ENCODE results near the gene CD320. TPM values are rescaled to one million over a fixed set of nuclear protein-coding genes. Genes with fewer than 3 reads are reported as not detected.

The CD320 gene
- polyA plus RNA-seq, 1 donor from 2014 or later = 89.6 TPM

DNA sequence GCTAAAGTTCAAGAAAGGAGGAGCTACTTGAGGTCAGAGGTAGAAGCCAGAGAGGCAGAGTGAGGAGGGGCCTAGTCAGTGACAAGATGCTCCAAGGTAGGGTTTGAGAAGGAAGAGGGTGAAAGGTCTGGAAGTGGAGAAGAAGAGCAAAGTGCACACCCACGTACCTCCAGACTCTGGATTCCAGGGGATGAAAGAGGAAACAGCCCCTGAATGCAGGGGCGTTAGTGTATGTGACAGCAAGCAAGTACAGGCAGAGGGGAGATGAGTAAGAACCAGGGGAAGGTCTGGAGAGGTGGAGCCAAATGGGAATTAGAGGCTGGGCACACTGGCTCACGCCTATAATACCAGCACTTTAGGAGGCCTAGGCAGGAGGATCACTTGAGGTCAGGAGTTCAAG, 21.8 kb upstream of the CD320 start:
- Histone ChIP-seq H3K4me2 (ENCODE audit: low read length) (no peak overlapping the region), H3K9me2 (ENCODE audit: insufficient read depth, low read length) (no peaks in the 10 kb centered on the region), H3K9ac (ENCODE audit: low read length) (no peak overlapping the region), H3K4me3 (ENCODE audit: low read length) (no peak overlapping the region), H2AFZ (ENCODE audit: low read depth, low read length) (no peak overlapping the region), H3K36me3 (ENCODE audit: insufficient read depth, low read length) (no peaks in the 10 kb centered on the region), H3K9me3 (ENCODE audit: low read length) (no peaks in the 10 kb centered on the region), H3K27me3 (ENCODE audit: insufficient read depth, low read depth, low read length) (peaks cover 35% of the 10 kb centered on the region), H4K20me1 (ENCODE audit: insufficient read depth) (no peaks in the 10 kb centered on the region), H3K79me2 (replicated peaks; ENCODE audit: insufficient read depth, low read length) (no peaks in the 10 kb centered on the region), H3F3A (ENCODE audit: insufficient read depth, low read length, poor library complexity, severe bottlenecking) (no peaks in the 10 kb centered on the region), H3K27ac (ENCODE audit: low read length) (no peak overlapping the region)
- TF ChIP-seq EP300 (conservative IDR thresholded peaks at IDR 0.05; ENCODE audit: poor library complexity, severe bottlenecking) = no peak
- TF ChIP-seq POLR2AphosphoS5 (IDR thresholded peaks at IDR 0.05) = no peak
- TF ChIP-seq, protein P1, sequence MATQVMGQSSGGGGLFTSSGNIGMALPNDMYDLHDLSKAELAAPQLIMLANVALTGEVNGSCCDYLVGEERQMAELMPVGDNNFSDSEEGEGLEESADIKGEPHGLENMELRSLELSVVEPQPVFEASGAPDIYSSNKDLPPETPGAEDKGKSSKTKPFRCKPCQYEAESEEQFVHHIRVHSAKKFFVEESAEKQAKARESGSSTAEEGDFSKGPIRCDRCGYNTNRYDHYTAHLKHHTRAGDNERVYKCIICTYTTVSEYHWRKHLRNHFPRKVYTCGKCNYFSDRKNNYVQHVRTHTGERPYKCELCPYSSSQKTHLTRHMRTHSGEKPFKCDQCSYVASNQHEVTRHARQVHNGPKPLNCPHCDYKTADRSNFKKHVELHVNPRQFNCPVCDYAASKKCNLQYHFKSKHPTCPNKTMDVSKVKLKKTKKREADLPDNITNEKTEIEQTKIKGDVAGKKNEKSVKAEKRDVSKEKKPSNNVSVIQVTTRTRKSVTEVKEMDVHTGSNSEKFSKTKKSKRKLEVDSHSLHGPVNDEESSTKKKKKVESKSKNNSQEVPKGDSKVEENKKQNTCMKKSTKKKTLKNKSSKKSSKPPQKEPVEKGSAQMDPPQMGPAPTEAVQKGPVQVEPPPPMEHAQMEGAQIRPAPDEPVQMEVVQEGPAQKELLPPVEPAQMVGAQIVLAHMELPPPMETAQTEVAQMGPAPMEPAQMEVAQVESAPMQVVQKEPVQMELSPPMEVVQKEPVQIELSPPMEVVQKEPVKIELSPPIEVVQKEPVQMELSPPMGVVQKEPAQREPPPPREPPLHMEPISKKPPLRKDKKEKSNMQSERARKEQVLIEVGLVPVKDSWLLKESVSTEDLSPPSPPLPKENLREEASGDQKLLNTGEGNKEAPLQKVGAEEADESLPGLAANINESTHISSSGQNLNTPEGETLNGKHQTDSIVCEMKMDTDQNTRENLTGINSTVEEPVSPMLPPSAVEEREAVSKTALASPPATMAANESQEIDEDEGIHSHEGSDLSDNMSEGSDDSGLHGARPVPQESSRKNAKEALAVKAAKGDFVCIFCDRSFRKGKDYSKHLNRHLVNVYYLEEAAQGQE (IDR thresholded peaks at IDR 0.05; ENCODE audit: borderline replicate concordance) = no peak
- TF ChIP-seq EZH2 (IDR thresholded peaks at IDR 0.05; ENCODE audit: borderline replicate concordance, insufficient read depth, low read length, poor library complexity, severe bottlenecking) = no peak
- TF ChIP-seq, protein P2, sequence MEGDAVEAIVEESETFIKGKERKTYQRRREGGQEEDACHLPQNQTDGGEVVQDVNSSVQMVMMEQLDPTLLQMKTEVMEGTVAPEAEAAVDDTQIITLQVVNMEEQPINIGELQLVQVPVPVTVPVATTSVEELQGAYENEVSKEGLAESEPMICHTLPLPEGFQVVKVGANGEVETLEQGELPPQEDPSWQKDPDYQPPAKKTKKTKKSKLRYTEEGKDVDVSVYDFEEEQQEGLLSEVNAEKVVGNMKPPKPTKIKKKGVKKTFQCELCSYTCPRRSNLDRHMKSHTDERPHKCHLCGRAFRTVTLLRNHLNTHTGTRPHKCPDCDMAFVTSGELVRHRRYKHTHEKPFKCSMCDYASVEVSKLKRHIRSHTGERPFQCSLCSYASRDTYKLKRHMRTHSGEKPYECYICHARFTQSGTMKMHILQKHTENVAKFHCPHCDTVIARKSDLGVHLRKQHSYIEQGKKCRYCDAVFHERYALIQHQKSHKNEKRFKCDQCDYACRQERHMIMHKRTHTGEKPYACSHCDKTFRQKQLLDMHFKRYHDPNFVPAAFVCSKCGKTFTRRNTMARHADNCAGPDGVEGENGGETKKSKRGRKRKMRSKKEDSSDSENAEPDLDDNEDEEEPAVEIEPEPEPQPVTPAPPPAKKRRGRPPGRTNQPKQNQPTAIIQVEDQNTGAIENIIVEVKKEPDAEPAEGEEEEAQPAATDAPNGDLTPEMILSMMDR (IDR thresholded peaks at IDR 0.05; ENCODE audit: poor library complexity, severe bottlenecking) = no peak
- no peak for TF ChIP-seq TAF1 (IDR thresholded peaks at IDR 0.05; ENCODE audit: low read depth)
- no peak for TF ChIP-seq RAD21 (conservative IDR thresholded peaks at IDR 0.05)
- TF ChIP-seq MXI1 (conservative IDR thresholded peaks at IDR 0.05; ENCODE audit: poor library complexity, severe bottlenecking) = no peak
- no peak for TF ChIP-seq SMC3 (conservative IDR thresholded peaks at IDR 0.05; ENCODE audit: poor library complexity)

DNA sequence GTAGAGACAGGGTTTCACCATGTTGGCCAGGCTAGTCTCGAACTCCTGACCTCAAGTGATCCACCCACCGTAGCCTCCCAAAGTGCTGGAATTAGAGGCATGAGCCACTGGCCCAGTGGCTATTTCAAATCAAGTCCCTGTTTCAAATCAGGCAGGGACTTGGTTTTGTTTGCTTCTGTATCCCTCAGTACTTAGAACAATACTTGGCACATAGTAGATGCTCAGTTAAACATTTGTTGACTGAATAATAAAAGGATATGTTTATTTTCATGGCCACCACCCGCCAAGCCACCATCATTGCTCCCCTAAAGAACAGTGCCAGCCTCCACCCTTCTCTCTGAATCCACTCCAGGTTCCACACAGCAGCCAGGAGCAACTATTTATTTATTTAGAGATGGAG, 17.3 kb upstream of the CD320 start:
- Histone ChIP-seq H3K27ac (ENCODE audit: low read length) (no peak overlapping the region), H3K9me3 (ENCODE audit: low read length) (no peaks in the 10 kb centered on the region), H3K9ac (ENCODE audit: low read length) (no peak overlapping the region), H3K4me2 (ENCODE audit: low read length) (no peak overlapping the region), H2AFZ (ENCODE audit: low read depth, low read length) (no peak overlapping the region), H3K4me3 (ENCODE audit: low read length) (no peak overlapping the region), H4K20me1 (ENCODE audit: insufficient read depth) (peaks cover 6% of the 10 kb centered on the region), H3K36me3 (ENCODE audit: insufficient read depth, low read length) (no peaks in the 10 kb centered on the region), H3F3A (ENCODE audit: insufficient read depth, low read length, poor library complexity, severe bottlenecking) (no peaks in the 10 kb centered on the region), H3K79me2 (replicated peaks; ENCODE audit: insufficient read depth, low read length) (peaks cover 20% of the 10 kb centered on the region), H3K9me2 (ENCODE audit: insufficient read depth, low read length) (no peaks in the 10 kb centered on the region), H3K27me3 (ENCODE audit: insufficient read depth, low read depth, low read length) (no peaks in the 10 kb centered on the region)
- TF ChIP-seq MXI1 (conservative IDR thresholded peaks at IDR 0.05; ENCODE audit: poor library complexity, severe bottlenecking) (no peak), POLR2AphosphoS5 (IDR thresholded peaks at IDR 0.05) (no peak)
